Suprapubic skin (tissue), 4 donors: ENCODE measurements around the gene SPOP. TPM values are rescaled to one million over a fixed set of nuclear protein-coding genes. Genes with fewer than 3 reads are reported as not detected.

ENCODE experiments used
- DNase-seq, 2 donors: peaks; one replicate each; pipeline ENCODE4 v3.0.0-alpha.2; 2019; ENCODE audit warnings: low spot score in 2 of 2
- H3K27ac ChIP-seq: fragments of 200-600 bp; sonication (generic); one replicate; pipeline ENCODE4 v1.5.1; 2019
- H3K27me3 ChIP-seq: fragments of 200-600 bp; sonication (generic); one replicate; pipeline ENCODE4 v1.5.1; 2019
- H3K36me3 ChIP-seq: fragments of 200-600 bp; sonication (generic); one replicate; pipeline ENCODE4 v1.5.1; 2019
- H3K4me1 ChIP-seq: fragments of 200-600 bp; sonication (generic); one replicate; pipeline ENCODE4 v1.5.1; 2019
- H3K4me3 ChIP-seq: fragments of 200-600 bp; sonication (generic); one replicate; pipeline ENCODE4 v1.5.1; 2019; ENCODE audit warnings: mild to moderate bottlenecking
- H3K9me3 ChIP-seq: fragments of 200-600 bp; sonication (generic); one replicate; pipeline ENCODE4 v1.5.1; 2019
- CTCF ChIP-seq, 2 donors: fragments of 200-600 bp in 1 of 2; fragments of 450-650 bp in 1 of 2; sonication (generic) in 1 of 2; IDR thresholded peaks; one replicate each; pipeline ENCODE4 v1.5.1; 2016 to 2019; ENCODE audit warnings: antibody characterized with exemption in 2 of 2, mild to moderate bottlenecking in 1 of 2, moderate library complexity in 1 of 2
- EP300 ChIP-seq: sonication (generic); formaldehyde crosslinking; IDR thresholded peaks from one replicate; pipeline ENCODE4 v1.6.1; 2017; ENCODE audit warnings: antibody characterized with exemption
- POLR2A ChIP-seq, 2 donors: fragments of 450-650 bp; IDR thresholded peaks; one replicate each; pipeline ENCODE4 v1.6.1; 2017; ENCODE audit warnings: antibody characterized with exemption in 2 of 2, mild to moderate bottlenecking in 2 of 2, moderate library complexity in 2 of 2
- POLR2AphosphoS5 ChIP-seq, 3 donors: sonication (generic); formaldehyde crosslinking; IDR thresholded peaks; one replicate each; pipeline ENCODE4 v1.6.1; 2017; ENCODE audit warnings: antibody characterized with exemption in 3 of 3
- WGBS: methylation state at CpG from one replicate; pipeline ENCODE4 v1.1.5; 2018; 5-methylcytosine and 5-hydroxymethylcytosine counted together
- total RNA-seq, 4 donors: library from RNA; depleted of rRNA; stranded (reverse); fragments of >200 nt; gene quantifications; one replicate each; pipeline ENCODE4 v1.1.0, GENCODE V29; 2016

The SPOP gene
- total RNA-seq, 4 donors from 2014 or later: 26.1 to 59.3 (median 41.7) TPM

GRCh38 chr17:49575679-49576087, 102.2 kb downstream of the SPOP start, which contains the start of gene NXPH3:
Gene NXPH3 (plus strand): TSS chr17:49575871. CDS start chr17:49576220, 349 bp downstream.
- Histone ChIP-seq H3K36me3 (no peaks in the 10 kb centered on the region), H3K9me3 (no peaks in the 10 kb centered on the region), H3K4me1 (peaks cover 38% of the 10 kb centered on the region), H3K27me3 (peaks cover 2% of the 10 kb centered on the region), H3K27ac (peak within 1 kb of the TSS; percentile 25), H3K4me3 (peak within 1 kb of the TSS; percentile 71)
- DNase-seq: no peak
- WGBS: 4% methylated on average over 4 of the region's 55 CpGs
- TF ChIP-seq POLR2AphosphoS5 (IDR thresholded peaks at IDR 0.05) (no peak), CTCF (IDR thresholded peaks at IDR 0.05) (peak; percentile 53 to 66), EP300 (no peak), POLR2A (IDR thresholded peaks at IDR 0.05) (no peak)

- Histone ChIP-seq H3K27ac (no peak overlapping the region), H3K36me3 (no peaks in the 10 kb centered on the region), H3K4me3 (peak overlapping the region; percentile 71), H3K9me3 (no peaks in the 10 kb centered on the region), H3K4me1 (peaks cover 42% of the 10 kb centered on the region), H3K27me3 (peaks cover 2% of the 10 kb centered on the region)
- 26% methylated on average over 11 of the region's 29 CpGs for WGBS
- TF ChIP-seq EP300 (no peak), POLR2AphosphoS5 (IDR thresholded peaks at IDR 0.05) (no peak), POLR2A (IDR thresholded peaks at IDR 0.05) (no peak), CTCF (IDR thresholded peaks at IDR 0.05) (no peak)
- no peak for DNase-seq
Observed at GRCh38 chr17:49574945-49575678, 102.8 kb downstream of the SPOP start.

GRCh38 chr17:49574323-49574781, 103.5 kb downstream of the SPOP start:
- Histone ChIP-seq H3K27me3 (peaks cover 2% of the 10 kb centered on the region), H3K9me3 (no peaks in the 10 kb centered on the region), H3K27ac (no peak overlapping the region), H3K4me1 (peaks cover 48% of the 10 kb centered on the region), H3K4me3 (no peak overlapping the region), H3K36me3 (no peaks in the 10 kb centered on the region)
- 39% methylated on average over 6 of the region's 13 CpGs for WGBS
- no peak for TF ChIP-seq CTCF (IDR thresholded peaks at IDR 0.05)
- no peak for TF ChIP-seq EP300
- TF ChIP-seq POLR2AphosphoS5 (IDR thresholded peaks at IDR 0.05): no peak
- TF ChIP-seq POLR2A (IDR thresholded peaks at IDR 0.05): no peak
- DNase-seq: no peak

- no peak overlapping the region for H3K27ac ChIP-seq
- TF ChIP-seq CTCF (IDR thresholded peaks at IDR 0.05): no peak
- no peak for TF ChIP-seq POLR2AphosphoS5 (IDR thresholded peaks at IDR 0.05)
- TF ChIP-seq POLR2A (IDR thresholded peaks at IDR 0.05): no peak
- TF ChIP-seq EP300: no peak
Observed at GRCh38 chr17:49573510-49574322, 104.2 kb downstream of the SPOP start.

More at GRCh38 chr17:49573510-49574322, 104.2 kb downstream of the SPOP start:
- Histone ChIP-seq H3K27me3 (peaks cover 2% of the 10 kb centered on the region), H3K36me3 (no peaks in the 10 kb centered on the region), H3K4me3 (no peak overlapping the region), H3K9me3 (no peaks in the 10 kb centered on the region), H3K4me1 (peaks cover 48% of the 10 kb centered on the region)
- WGBS: 63% methylated on average over 15 of the region's 15 CpGs
- DNase-seq: no peak
